Eye (tissue), 1 donor: ENCODE data around the gene ZACN.
"Not testable (repeated sequence)": the region's sequence is repeated elsewhere in the genome, so short reads cannot be mapped to it uniquely, and the experiment has no call there.

Source experiments
- DNase-seq: peaks from one replicate; pipeline ENCODE4 v3.0.0-alpha.2; 2015

The ZACN gene

DNA sequence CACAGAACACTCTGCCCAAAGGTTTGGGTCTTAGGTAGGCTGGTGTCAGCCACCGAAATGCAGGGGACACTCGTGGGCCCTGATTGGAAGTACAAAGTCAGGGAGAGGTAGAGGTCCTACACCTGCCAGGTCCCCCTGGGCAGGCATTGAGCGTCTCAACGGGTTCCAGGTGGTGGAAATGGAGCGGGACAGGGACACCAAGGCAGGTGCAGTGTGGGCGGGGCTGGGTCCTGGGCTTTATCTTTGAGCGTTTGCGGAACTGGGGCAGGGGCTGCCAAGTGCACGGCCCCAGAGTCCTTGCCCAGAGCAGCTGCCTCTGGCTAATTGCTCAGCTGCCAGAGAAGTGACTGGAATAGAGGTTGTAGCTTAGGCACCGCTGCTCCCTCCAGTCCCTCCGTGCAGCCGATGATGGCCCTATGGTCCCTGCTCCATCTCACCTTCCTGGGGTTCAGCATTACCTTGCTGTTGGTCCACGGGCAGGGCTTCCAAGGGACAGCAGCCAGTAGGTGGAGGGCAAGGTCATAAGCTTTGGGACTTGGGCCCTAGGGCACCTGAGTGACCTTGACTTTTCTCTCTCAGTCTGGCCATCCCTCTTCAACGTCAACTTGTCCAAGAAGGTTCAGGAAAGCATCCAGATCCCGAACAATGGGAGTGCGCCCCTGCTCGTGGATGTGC is at the start of gene ZACN:
TSS of gene ZACN (plus strand) at position 323 of the 675 bp plus-strand sequence. CDS start at position 406, 83 bp downstream.
- DNase-seq = peak; percentile 46

DNA sequence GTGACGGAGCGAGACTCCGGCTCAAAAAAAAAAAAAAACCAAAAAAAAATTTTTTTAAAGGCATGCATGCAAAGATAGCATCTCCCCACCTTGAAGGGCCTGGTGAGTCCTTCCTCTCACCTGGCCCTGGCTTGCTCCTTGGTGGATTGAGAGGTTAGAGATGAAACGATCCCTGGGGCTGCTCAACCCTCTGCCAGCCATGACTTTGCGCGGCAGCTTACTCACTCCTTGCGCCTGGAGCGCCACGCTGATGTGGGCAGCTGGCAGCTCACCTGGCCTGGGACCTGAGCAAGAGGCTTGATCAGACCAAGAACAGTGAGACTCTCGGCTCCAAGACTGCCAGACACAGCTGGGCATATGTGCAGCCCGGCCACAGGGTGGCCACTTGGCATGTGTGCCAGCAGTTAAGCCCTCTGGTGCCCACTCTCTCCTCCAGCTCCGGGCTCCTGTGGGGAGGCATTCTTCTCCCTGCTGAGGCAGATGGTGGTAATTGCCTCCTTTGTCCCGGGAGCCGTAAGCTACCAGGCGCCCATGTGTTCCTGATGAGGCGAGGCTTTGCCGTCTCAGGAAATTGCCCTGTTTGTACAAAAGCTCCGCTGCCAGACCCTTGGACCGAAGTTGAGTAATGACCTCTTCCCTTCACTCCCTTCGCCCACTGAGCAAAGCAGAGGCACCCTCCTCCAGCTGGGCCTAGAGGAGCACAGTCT is 46.8 kb upstream of the ZACN start:
- DNase-seq = no peak

DNA sequence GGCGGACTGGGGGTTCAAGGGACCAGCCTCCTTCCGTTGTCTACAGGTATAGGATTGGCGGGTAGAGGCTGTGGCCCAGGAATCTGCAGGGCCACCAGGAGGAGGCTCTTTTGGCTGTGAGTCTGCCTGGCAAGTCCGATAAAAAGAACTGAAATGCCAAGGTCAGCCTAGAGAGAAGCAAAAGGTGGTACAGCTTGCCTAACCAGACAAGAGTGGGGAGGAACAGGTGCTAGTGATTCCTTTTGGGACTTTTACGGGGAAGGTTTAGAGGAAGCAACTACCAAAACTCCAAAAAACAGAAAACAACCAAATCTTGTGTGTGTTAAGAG is 46.2 kb upstream of the ZACN start:
- DNase-seq = no peak

DNA sequence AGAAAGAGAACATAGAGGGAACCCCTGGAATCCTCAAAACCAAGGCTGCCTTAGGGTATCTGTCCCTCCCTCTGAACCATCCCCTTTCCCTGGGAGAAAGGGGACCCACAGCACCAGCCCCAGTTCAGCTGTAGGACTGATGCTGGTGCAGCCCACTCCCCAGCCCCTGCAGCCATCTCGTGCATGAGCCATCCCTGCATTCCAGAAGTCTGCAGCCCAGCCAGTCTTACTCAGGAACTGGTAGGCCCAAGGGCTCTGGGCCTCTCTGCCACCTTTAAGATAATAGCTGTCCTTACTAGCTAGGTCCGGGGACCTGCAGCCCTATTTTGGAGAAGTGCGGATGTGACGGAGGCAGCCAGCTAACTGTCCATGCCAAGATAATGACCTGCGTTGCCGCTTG is 45.8 kb upstream of the ZACN start:
- no peak for DNase-seq

DNA sequence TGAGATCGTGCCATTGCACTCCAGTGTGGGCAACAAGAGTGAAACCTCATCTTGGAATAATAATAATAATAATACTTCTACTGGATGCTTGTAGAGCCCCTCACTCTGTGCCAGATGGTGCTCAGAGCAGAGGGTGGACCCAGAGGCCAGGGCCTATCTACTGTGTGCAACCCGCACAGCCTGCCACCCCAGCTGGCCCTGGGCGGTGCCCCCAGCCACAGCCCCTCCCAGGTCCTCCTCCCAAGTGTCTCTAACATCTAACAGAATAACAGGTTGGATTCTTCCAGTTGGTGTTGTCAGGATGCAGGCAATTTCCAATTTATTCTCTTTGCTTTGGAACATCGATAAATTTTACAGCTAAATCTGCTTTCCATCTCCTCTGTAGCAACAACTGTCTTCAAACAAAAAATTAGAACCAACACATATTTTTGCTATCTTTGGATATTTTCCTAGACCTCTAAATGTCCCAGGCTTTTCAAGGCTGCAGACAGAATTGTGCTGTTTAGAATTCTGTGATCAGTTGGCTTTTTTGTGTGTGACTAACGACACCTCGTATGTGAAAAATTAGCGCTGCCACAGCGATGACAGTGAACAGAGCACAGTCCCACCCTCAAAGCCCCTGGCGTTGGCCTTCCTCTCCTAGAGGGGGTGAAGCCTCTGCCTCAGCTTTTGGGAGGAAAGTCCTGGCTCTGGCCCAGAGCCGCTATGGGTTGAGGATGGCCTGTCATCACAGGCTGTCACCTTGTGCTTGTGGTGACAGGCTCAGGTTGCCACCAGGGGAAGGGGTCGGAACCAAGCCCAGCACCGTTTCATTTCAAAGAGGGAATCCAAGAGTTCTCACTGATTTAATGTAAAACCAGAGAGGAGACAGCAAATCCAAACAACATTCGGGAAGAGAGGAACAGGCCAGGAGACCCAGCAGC is 44.3 kb upstream of the ZACN start:
- no peak for DNase-seq

DNA sequence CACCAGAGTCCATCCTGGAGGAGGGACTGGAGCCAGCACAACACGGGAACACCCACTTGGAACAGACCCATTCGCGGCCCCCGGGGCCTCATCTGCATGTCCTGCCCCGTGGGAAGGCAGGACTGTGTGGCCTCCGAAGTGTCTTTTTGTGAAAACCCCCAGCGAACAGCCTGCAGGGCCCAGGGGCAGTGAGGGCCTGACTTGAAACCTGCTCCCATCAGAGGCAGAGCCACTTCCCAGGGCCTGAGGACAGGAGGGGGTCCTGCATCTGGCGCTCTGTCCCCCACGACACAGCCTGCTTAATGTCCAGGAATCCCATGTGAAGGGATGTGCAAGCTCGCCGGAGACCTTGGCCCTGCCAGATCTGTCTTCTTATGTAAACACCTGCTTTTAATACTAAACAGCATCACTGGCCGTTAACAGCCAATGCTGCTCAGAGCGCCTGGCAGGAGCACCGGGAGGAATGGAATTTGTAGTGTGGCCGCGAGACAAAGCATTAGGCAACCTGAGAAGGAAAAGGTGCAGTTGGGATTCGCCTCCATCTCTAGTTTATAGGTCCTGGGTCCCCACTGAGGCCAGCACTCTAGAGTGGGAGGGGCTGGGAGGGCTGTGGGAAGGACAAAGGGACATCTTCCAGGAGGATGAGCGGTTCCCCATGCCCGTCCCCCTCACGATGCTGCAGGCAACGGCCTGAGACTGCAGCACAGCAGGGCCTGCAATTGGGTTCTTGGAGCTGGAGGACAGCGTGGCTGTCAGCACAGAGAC is 42.3 kb upstream of the ZACN start:
- no peak for DNase-seq

DNA sequence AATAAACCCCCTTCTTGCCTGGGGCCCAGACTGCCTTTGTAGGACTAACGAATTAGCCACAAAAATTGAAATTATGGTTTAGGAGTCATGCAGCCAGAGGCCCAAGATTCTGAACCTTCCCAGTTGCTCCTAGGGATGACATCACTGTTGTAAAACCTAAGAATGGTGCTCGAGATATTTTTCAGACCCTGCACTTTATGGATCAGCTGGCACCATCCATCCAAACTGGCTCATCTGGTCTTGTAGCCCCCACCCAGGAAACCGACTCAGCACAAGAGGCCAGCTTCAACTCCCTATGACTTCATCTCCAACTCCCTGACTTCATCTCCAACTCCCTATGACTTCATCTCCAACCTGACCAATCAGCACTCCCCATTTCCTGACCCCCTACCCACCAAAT is 40.9 kb upstream of the ZACN start:
- DNase-seq = no peak

DNA sequence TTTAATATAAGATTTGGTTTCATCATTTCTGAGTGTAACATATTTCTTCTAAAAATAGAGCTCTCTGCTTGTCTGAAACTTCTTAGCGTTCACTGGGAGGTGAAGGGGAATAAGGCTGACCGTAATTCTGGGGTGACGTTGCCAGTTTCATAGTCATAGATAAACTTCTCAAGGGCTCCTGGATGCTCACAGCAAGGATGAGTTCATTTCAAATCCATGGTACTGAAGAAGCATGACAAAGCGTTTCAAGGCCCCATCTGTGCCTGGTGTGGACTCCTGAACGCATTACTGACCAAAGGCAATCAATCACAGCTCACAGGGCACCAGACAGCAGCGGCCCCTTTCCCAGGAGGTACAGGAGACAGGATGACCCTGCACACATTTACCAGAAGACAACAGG is 39.9 kb upstream of the ZACN start:
- peak; percentile 55 for DNase-seq

DNA sequence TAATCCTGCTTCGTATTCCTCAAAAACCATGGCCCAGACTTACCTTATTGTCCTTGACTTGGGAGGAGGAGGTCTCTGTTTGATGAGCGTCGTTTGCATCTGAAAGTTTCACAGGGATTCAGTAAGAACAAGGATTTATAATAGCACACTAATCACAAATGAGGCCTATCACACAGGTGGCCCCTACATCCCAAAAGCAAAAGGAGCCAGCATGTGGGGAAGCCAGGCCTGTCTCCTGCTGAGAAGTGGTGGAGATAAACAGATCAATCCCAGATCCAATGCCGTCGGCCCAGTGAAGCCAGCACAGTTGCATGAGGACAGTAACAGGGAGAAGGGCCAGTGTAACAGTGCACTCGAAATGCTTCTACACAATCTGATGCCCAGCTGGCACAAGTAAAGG is 38.6 kb upstream of the ZACN start:
- DNase-seq = no peak

DNA sequence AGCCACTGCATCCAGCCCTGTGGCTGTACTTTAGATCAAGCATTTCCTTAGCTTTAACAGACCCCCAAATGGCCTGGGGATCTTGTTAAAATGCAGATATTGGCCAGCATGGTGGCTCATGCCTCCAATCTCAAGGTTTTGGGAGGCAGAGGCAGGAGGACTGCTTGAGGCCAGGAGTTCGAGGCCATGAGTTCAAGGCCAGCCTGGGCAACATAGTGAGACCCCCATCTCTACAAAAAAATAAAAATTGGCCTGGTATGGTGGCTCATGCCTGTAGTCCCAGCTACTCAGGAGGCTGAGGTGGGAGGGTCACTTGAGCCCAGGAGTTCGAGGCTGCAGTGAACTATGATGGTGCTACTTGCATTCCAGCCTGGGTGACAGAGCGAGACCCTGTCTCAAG is 36.1 kb upstream of the ZACN start:
- not testable (repeated sequence) for DNase-seq

DNA sequence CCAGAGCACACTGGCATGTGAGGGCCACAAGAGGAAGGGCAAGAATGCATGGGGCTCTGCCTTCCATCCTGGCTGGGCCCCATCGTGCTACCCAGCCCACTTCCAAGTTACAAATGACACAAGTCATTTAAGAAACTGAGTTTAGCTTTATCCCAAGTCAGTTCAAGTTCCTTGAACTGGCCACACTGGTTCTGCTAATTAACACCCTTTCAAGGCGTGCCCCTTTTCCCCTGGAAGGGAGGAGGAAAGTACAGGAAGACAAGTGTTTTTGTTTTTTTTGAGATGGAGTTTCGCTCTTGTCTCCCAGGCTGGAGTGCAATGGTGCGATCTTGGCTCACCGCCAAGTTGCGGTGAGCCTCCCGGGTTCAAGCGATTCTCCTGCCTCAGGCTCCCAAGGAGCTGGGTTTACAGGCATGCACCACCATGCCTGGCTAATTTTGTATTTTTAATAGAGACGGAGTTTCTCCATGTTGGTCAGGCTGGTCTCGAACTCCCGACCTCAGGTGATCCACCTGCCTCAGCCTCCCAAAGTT is 34.4 kb upstream of the ZACN start:
- DNase-seq = not testable (repeated sequence)

DNA sequence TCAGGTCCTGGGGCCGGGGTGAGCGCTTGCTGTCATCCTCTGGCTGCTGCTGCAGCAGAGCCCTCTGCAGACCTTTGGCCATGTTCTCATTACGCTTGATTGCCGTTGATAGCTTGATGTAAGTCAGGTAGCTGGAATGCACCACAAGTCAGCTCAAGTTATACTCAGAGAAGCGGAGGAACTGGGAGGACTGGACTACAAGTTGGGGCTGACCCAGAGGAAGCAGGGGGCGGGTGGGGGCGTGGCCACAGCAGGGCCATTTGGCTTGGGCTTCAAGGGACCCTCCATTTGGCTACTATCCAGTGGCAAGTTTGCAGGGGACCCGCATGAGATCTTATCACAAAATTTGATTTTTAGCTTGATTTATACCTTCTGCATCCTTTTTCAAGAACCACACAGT is 32.9 kb upstream of the ZACN start:
- peak; percentile 69 for DNase-seq

DNA sequence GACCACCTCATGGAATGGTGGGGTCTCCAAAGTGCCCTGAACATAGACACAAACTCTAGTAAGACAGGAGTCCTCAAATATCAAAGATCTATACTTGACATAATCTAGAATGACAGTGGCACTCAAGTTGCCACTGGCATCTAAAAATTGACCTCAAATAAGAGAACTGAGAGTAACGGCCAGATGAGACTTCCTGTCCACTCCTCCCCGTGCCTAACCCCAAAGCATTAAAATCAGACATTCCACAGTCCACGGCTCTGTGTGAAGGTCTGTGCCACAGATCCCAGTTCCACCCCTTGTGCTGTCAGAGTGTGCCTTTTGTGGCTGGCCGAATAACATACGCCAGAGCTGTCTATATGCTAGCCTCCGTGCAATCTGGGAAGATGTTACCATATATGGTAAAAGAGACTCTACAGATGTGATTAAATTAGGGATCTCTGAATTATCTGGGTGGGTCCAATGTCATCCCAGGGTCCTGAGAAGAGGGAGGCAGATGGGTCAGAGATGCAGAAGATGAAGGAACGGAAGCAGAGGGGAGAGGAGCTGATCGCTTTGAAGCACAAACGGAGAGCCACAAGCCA is 30.9 kb upstream of the ZACN start:
- no peak for DNase-seq

DNA sequence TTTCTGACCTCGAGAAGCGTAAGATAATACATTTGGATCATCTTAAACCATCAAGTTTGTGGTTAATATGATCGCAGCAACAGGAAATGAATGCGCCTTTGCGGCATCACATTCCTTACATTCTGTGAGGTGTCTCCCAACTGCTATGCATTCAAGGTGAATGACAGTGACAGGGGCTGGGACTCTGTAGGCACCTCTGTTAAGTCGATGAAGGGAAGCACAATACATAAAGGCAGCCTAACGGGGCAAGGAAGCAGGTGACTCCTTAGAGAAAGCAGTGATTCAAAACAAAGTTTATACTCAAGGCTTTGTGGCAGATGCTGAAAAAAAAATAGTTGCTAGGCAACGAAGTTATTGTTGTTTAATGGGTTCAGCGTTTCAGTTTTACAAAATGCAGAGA is 30.3 kb upstream of the ZACN start:
- no peak for DNase-seq

DNA sequence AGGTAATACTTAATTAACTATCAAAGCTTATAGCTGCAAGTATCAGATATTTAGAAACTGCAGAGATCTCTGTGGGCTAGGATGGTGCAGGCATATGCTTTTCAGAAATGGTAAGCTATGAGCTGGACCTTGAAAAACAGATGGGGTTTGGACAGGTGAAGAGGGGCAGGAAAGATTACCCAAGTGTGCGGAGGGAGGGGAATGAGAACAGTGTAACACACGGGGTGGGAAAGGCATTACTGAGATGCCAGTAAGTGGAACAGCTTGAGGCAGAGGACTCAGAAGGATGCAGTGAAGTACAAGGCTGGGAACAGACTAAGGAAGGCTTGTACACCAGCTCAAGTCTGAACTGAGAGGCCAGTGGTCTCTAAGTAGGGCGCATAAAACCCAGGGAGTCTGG is 29.7 kb upstream of the ZACN start:
- DNase-seq = no peak

DNA sequence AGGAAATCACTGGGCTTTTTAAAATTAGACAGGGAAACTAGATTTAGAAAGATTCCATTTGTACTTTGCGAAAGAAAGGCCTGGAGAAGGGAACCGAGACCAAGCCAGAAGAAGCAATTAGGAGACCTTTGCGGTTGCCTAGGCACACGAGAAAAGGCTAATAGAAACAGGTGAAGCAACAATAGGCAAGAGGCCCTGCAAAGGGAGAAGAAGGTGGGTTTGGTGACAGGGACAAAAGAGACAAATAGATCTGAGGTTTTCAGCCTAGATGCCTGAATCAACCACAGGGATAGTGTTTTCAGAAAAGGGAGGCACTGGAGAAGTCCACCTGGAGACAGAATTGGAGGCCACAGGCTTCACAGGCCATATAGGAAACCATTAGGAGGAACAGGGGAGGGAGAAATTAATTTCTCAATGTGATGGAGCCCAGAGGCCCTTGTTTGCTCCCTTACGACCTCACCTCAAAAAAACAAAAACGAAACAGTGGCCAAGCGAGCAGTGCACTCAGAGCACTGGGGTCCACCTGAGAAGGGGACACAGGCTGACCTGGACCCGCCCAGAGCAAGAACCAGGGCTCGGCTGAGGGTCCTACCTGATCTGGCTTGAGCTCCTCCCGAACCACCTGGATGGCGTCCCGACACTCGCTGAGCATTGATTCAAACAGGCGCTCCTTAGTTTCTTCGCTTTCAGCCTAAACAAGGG is 29.0 kb upstream of the ZACN start:
- DNase-seq = peak; percentile 63

DNA sequence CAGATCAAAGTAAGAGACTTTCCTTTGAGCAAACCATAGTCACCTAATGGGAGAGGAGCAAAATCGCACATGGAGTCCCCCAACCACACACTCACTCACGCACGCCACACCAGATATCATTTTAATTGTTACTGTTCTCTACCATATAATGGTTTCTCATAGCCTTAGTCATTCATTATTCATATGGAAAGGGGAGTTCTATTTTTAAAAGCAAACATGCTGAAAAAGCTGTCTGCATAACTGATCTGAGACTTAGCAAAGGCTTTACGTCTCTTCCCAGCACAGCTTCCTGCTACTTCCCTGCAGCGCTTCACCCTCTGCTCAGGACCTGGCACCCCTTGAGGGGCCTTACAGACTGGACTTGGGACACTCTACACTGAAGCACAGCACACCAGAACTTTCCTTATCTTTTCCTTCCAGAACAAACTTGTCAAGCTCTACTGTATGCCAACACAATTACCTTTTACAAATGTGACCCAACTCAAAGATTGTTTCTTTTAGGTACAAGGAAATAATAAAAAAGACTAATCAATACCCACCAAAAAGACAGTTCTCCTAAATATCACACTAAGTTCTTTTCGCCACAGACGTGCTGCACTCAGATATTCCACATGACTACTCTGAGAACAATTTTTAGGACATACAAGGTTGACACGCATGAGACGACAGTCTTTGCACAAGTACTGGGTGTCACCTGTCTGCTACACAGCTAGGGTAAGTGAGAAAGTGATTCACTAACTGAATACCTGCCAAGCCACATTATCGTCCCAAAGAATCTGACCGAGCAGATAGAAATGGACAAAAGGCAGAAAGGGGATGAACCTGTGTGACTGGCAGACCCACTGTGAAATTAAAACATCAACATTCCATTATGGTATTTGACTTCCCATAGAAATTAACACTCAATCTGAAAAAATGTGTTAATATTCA is 28.2 kb upstream of the ZACN start:
- peak; percentile 61 for DNase-seq

DNA sequence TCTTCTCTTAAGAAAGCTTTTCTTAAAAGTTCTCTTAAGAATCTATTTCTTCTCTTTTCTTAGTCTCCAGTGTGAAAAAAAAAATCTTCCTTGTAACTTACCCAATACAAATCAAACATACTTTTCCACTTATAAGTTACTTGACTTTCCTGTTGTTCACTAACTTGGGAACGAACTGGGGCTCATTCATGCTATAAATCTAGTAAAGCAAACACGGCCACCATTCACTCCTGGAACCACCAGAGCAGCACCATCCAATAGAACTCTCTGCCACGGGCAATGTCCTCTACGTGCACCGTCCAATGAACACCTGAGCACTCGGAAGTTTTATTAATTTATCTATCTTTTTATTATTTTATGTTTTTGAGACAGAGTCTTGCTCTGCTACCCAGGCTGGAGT is 27.4 kb upstream of the ZACN start:
- DNase-seq = no peak

DNA sequence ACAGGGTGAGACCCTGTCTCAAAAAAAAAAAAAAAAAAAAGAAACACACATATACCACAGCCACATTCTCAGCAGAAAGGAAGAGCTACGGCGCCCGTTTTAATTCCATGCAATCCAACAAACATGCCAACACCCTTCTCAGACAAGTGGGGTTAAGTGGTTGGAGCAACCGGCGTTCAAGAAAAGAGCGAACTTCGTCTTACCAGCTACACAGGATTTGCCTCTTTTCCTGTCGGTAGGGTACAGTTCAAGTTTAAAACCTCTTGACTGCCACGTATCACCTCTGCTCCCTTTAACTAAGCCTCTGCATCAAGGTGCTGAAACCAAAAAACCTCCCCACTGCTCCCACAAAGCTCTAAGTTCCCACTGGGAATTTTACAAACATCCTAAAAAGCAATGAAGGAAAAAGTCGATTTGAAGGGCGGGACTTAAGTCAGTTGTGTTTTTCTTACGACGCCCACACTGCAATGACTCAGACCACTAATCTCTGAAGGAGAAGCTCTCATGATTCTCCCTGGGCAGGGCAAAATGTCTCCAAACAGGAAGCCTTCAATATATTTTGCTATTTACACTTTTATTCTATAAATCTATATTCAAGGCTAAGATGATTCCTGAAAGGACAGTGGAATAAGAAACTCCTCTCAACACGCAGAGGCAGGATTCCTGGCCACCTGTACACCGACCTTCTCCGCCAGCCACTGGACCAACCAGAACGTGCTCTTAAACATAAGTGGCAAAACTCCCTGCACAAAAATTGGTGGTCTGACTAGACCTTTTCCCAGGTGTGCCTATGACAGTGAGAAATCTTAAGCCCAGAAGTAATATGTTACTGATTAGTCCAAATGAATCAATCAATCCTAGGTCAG is 25.5 kb upstream of the ZACN start:
- DNase-seq = no peak

DNA sequence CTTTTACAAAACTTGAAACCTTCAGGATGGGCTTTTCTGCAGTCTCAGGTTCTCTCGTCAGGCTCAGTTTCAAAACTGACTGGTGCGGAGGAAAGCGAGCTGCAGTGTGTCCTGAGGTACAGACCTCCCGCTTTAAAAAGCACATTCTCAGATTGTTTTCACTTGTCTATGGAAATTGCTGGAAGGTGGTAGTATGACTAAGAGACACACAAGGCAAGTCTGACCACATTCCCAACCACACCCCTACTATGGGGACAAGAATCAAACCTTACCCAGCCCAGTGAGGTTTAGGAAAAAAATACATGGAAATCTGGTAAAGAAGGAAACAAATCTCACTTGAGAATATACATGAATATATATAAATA is 24.9 kb upstream of the ZACN start:
- no peak for DNase-seq
